PFSK-1 (cell line): ENCODE data around the gene MRGPRG.

Source experiments
- FOXP2 ChIP-seq: optimal IDR thresholded peaks from 2 replicates; pipeline ENCODE3; 2011; ENCODE audit warnings: borderline replicate concordance, control low read depth, inconsistent platforms; ENCODE audit not compliant: insufficient read depth; ENCODE audit errors: extremely low read length, extremely low read depth
- POLR2AphosphoS5 ChIP-seq: IDR thresholded peaks from 2 replicates; pipeline ENCODE4 v1.6.1; 2012; ENCODE audit warnings: low read depth, mild to moderate bottlenecking, control low read depth, low read length, moderate library complexity
- REST ChIP-seq, 2 experiments: IDR thresholded peaks; 2 replicates each; pipeline versions ENCODE4 v1.6.1 to v1.8.0; 2011 to 2012; ENCODE audit warnings: low read depth in 2 of 2, low read length in 2 of 2, control low read depth in 1 of 2, inconsistent platforms in 1 of 2, mild to moderate bottlenecking in 1 of 2, moderate library complexity in 1 of 2; ENCODE audit not compliant: insufficient read depth in 1 of 2
- SIN3A ChIP-seq: IDR thresholded peaks from 2 replicates; pipeline ENCODE4 v1.6.1; 2012; ENCODE audit warnings: mild to moderate bottlenecking, low read length, moderate library complexity, borderline replicate concordance; ENCODE audit not compliant: insufficient read depth
- TAF1 ChIP-seq: IDR thresholded peaks from 2 replicates; pipeline ENCODE4 v1.6.1; 2012; ENCODE audit warnings: low read length, control low read depth, borderline replicate concordance; ENCODE audit not compliant: insufficient read depth

GRCh38 chr11:3223932-3224381, 5.3 kb upstream of the MRGPRG start:
- no peak for TF ChIP-seq REST (IDR thresholded peaks at IDR 0.05; ENCODE audit: insufficient read depth in 1 of 2, low read depth in 2 of 2, low read length in 2 of 2)
- no peak for TF ChIP-seq SIN3A
- TF ChIP-seq TAF1, result no peak
- no peak for TF ChIP-seq POLR2AphosphoS5
- no peak for TF ChIP-seq FOXP2
